Keratinocyte (primary cell): Measurements from ENCODE around the gene TMED7. TPM values are rescaled to one million over a fixed set of nuclear protein-coding genes. Genes with fewer than 3 reads are reported as not detected.

Experiments
- DNase-seq: peaks from one replicate; pipeline ENCODE4 v3.0.0-alpha.2; 2011; ENCODE audit warnings: low read depth, missing footprints, low spot score
- FAIRE-seq: peaks from 2 replicates; lab custom pipeline; 2011; peaks lifted over from hg19 to GRCh38; lab: Jason Lieb, UNC
- H2AFZ ChIP-seq: 2 replicates; pipeline ENCODE4 v1.6.0; 2012; ENCODE audit warnings: low read length, control low read depth, inconsistent platforms; ENCODE audit not compliant: control insufficient read depth
- H3K27ac ChIP-seq: 2 replicates; pipeline ENCODE4 v1.5.1; 2011; ENCODE audit warnings: low read length; ENCODE audit not compliant: control insufficient read depth, insufficient read depth
- H3K27me3 ChIP-seq: 3 replicates; pipeline ENCODE4 v1.6.0; 2011; ENCODE audit warnings: low read length; ENCODE audit not compliant: control insufficient read depth, insufficient read depth; ENCODE audit errors: extremely low read depth
- H3K36me3 ChIP-seq, 2 experiments: 2 replicates in 1 of 2; 3 replicates in 1 of 2; pipeline ENCODE4 v1.5.1; 2011; ENCODE audit warnings: low read length in 2 of 2, mild to moderate bottlenecking in 1 of 2; ENCODE audit not compliant: control insufficient read depth in 2 of 2, insufficient read depth in 2 of 2; ENCODE audit errors: extremely low read depth in 1 of 2
- H3K4me1 ChIP-seq: 3 replicates; pipeline ENCODE4 v1.5.1; 2011; ENCODE audit warnings: low read length; ENCODE audit not compliant: control insufficient read depth, insufficient read depth; ENCODE audit errors: extremely low read depth
- H3K4me2 ChIP-seq: 3 replicates; pipeline ENCODE4 v1.6.0; 2011; ENCODE audit warnings: low read depth, low read length; ENCODE audit not compliant: control insufficient read depth, insufficient read depth; ENCODE audit errors: extremely low read depth
- H3K4me3 ChIP-seq, 3 experiments: fragments of 200-600 bp in 1 of 3; sonication (generic) in 1 of 3; 2 replicates in 2 of 3; 3 replicates in 1 of 3; pipeline ENCODE4 v1.5.1; 2011 to 2016; ENCODE audit warnings: low read length in 3 of 3, mild to moderate bottlenecking in 3 of 3, control low read depth in 2 of 3, inconsistent platforms in 1 of 3, low read depth in 1 of 3, mixed read lengths in 1 of 3, mixed run types in 1 of 3, moderate library complexity in 1 of 3; ENCODE audit not compliant: control insufficient read depth in 2 of 3, insufficient read depth in 2 of 3; ENCODE audit errors: extremely low read depth in 1 of 3
- H3K79me2 ChIP-seq: 2 replicates; pipeline ENCODE4 v1.6.0; 2012; ENCODE audit warnings: low read length; ENCODE audit not compliant: control insufficient read depth, insufficient read depth
- H3K9ac ChIP-seq: 3 replicates; pipeline ENCODE4 v1.6.0; 2011; ENCODE audit warnings: low read length; ENCODE audit not compliant: control insufficient read depth, insufficient read depth; ENCODE audit errors: extremely low read depth
- H3K9me1 ChIP-seq: 3 replicates; pipeline ENCODE4 v1.6.0; 2011; ENCODE audit warnings: low read length; ENCODE audit not compliant: control insufficient read depth, insufficient read depth; ENCODE audit errors: extremely low read depth
- H3K9me3 ChIP-seq: 2 replicates; pipeline ENCODE4 v1.5.1; 2012; ENCODE audit warnings: low read depth, low read length; ENCODE audit not compliant: control insufficient read depth
- H4K20me1 ChIP-seq: 3 replicates; pipeline ENCODE4 v1.6.0; 2011; ENCODE audit warnings: low read length; ENCODE audit not compliant: control insufficient read depth, insufficient read depth; ENCODE audit errors: extremely low read depth
- CTCF ChIP-seq, 3 experiments: IDR thresholded peaks in 1 of 3; conservative IDR thresholded peaks in 1 of 3; optimal IDR thresholded peaks in 1 of 3; 2 replicates in 2 of 3; 3 replicates in 1 of 3; pipeline versions ENCODE3 to v1.5.1; 2011; ENCODE audit warnings: low read length in 3 of 3, mild to moderate bottlenecking in 3 of 3, moderate library complexity in 2 of 3, control low read depth in 1 of 3, inconsistent platforms in 1 of 3; ENCODE audit not compliant: insufficient read depth in 2 of 3; ENCODE audit errors: extremely low read depth in 1 of 3
- EZH2 ChIP-seq: IDR thresholded peaks from one replicate; pipeline ENCODE4 v1.6.1; 2012; ENCODE audit warnings: inconsistent platforms, mild to moderate bottlenecking, low read length, moderate library complexity
- dilution Hi-C: fragments of 300-500 bp; cut with MboI; formaldehyde crosslinking; loops from one replicate; pipeline ENCODE4 v1.7.0; 2020; ENCODE audit warnings: low sequenced_read_pairs; ENCODE audit not compliant: extremely low pct_ligation_motif_present
- polyA plus RNA-seq, 5 experiments: library from polyadenylated mRNA; depleted of rRNA in 3 of 5; stranded (reverse) in 3 of 5; stranded (forward) in 1 of 5; unstranded in 1 of 5; fragments of >200 nt; gene quantifications; 1 replicate in 1 of 5; 2 replicates in 3 of 5; 3 replicates in 1 of 5; pipeline versions ENCODE4 v1.2.1 to v1.2.3, GENCODE V29; 2011 to 2012; ENCODE audit warnings: missing spikeins in 2 of 5, low read depth in 1 of 5, low replicate concordance in 1 of 5

The TMED7 gene
- polyA plus RNA-seq, 1 donor (not counting 4 experiments of a cell fraction or from before 2014, with no cell fraction given), result 77.9 TPM

DNA sequence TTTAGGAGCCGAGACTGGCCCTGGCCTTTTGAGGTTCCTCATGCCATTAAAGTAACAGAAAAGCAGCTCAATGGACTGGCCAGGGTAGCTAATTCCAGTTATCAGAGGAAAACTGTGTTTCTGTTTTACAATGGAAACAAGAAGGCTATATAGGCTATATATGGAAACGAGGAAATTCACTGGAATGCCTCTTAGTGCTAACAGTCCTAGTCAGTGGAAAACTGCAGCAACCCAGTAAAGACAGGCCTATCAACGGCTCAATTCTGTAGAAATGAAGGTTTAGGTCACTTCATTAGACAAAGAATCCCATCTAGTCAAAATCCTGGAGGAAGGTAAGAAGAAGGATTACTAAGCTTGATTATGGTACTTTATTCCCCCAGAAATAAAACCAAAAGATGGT, 20.4 kb downstream of the TMED7 start:
- H2AFZ ChIP-seq, result no peak overlapping the region
- dilution Hi-C loops, result no loop called here
- H3K79me2 ChIP-seq, result peaks cover 3% of the 10 kb centered on the region
- H3K9ac ChIP-seq, result no peak overlapping the region
- no peak overlapping the region for H3K4me2 ChIP-seq
- DNase-seq, result no peak
- no peaks in the 10 kb centered on the region for H3K9me1 ChIP-seq
- TF ChIP-seq CTCF (optimal IDR thresholded peaks at IDR 0.05 in 1 of 3, IDR thresholded peaks at IDR 0.05 in 1 of 3, conservative IDR thresholded peaks at IDR 0.05 in 1 of 3; ENCODE audit: extremely low read depth in 1 of 3, insufficient read depth in 2 of 3, low read length in 3 of 3) (no peak), EZH2 (no peak)
- no peaks in the 10 kb centered on the region for H3K27me3 ChIP-seq
- H4K20me1 ChIP-seq, result no peaks in the 10 kb centered on the region
- H3K36me3 ChIP-seq, result peaks cover 0 to 8% of the 10 kb centered on the region in 2 experiments
- no peak overlapping the region for H3K4me3 ChIP-seq
- FAIRE-seq, result no peak
- H3K27ac ChIP-seq, result no peak overlapping the region
- peaks cover 8% of the 10 kb centered on the region for H3K4me1 ChIP-seq
- no peaks in the 10 kb centered on the region for H3K9me3 ChIP-seq

- H2AFZ ChIP-seq, result no peak overlapping the region
- H3K79me2 ChIP-seq, result no peaks in the 10 kb centered on the region
- no peaks in the 10 kb centered on the region for H4K20me1 ChIP-seq
- H3K4me3 ChIP-seq, result peak overlapping the region in 1 of 3 experiments; percentile 34
- TF ChIP-seq EZH2 (no peak), CTCF (optimal IDR thresholded peaks at IDR 0.05 in 1 of 3, IDR thresholded peaks at IDR 0.05 in 1 of 3, conservative IDR thresholded peaks at IDR 0.05 in 1 of 3; ENCODE audit: extremely low read depth in 1 of 3, insufficient read depth in 2 of 3, low read length in 3 of 3) (no peak)
- H3K36me3 ChIP-seq, result peaks cover 0 to 8% of the 10 kb centered on the region in 2 experiments
- H3K4me1 ChIP-seq, result peaks cover 8% of the 10 kb centered on the region
- dilution Hi-C loops, result no loop called here
- H3K4me2 ChIP-seq, result peak overlapping the region; percentile 54
- no peaks in the 10 kb centered on the region for H3K9me3 ChIP-seq
- H3K27me3 ChIP-seq, result no peaks in the 10 kb centered on the region
- H3K9me1 ChIP-seq, result no peaks in the 10 kb centered on the region
- H3K27ac ChIP-seq, result no peak overlapping the region
- peak overlapping the region; percentile 57 for H3K9ac ChIP-seq
- FAIRE-seq, result no peak
- DNase-seq, result no peak
Observed at GRCh38 chr5:115602591-115603125, 23.2 kb downstream of the TMED7 start.
